ENCODE results near the gene PARVG. TPM values are rescaled to one million over a fixed set of nuclear protein-coding genes. Genes with fewer than 3 reads are reported as not detected.

The PARVG gene
- polyA plus RNA-seq, 2 of the 4 experiments (the other 2 are of a cell fraction) = not detected

DNA sequence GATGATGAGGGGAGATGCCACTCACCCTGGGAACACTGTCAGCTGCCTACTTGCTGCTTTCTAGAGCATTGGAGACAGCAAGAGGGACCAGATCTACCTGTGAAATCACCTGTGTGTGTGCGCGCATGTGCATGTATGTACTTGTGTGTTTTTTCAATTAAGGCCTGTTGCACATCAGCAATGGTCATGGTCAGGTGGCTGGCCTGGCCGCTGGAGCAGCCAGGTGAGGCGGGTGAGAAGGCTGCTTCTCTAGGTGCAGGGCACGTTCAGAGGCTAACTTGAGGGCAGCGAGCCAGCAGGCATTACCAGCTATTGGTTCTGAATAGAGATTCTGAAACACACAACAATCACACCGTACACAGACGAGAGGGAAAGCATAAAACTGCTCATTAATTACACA, 65.1 kb downstream of the PARVG start:
- H3K9me3 ChIP-seq = peaks cover 10% of the 10 kb centered on the region; the same call in 1 of the 3 replicates
- H3K4me1 ChIP-seq = no peaks in the 10 kb centered on the region
- no peak for ATAC-seq
- WGBS (ENCODE audit: missing lambda C conversion rate) = 76% methylated on average over 6 of the region's 8 CpGs
- no peak overlapping the region for H3K27ac ChIP-seq
- H3K4me3 ChIP-seq = no peak overlapping the region
- DNase-seq (ENCODE audit: low read depth in 1 of 2, low spot score in 1 of 2) = no peak
- H3K4me2 ChIP-seq = no peak overlapping the region
- POLR2A ChIA-PET = no interaction called here
- CTCF ChIA-PET = no interaction called here
- TF ChIP-seq RFX5 (IDR thresholded peaks at IDR 0.05) = no peak
- no peak for TF ChIP-seq HDAC2 (IDR thresholded peaks at IDR 0.05)
- TF ChIP-seq, protein P1, sequence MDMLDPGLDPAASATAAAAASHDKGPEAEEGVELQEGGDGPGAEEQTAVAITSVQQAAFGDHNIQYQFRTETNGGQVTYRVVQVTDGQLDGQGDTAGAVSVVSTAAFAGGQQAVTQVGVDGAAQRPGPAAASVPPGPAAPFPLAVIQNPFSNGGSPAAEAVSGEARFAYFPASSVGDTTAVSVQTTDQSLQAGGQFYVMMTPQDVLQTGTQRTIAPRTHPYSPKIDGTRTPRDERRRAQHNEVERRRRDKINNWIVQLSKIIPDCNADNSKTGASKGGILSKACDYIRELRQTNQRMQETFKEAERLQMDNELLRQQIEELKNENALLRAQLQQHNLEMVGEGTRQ (IDR thresholded peaks at IDR 0.05) = no peak
- no peak for TF ChIP-seq PHF8 (IDR thresholded peaks at IDR 0.05; ENCODE audit: borderline replicate concordance, low read depth)
- TF ChIP-seq EHMT2 (IDR thresholded peaks at IDR 0.05; ENCODE audit: low read depth) = no peak
- TF ChIP-seq, protein P2, sequence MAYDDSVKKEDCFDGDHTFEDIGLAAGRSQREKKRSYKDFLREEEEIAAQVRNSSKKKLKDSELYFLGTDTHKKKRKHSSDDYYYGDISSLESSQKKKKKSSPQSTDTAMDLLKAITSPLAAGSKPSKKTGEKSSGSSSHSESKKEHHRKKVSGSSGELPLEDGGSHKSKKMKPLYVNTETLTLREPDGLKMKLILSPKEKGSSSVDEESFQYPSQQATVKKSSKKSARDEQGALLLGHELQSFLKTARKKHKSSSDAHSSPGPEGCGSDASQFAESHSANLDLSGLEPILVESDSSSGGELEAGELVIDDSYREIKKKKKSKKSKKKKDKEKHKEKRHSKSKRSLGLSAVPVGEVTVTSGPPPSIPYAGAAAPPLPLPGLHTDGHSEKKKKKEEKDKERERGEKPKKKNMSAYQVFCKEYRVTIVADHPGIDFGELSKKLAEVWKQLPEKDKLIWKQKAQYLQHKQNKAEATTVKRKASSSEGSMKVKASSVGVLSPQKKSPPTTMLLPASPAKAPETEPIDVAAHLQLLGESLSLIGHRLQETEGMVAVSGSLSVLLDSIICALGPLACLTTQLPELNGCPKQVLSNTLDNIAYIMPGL (CRISPR knock-in tag; IDR thresholded peaks at IDR 0.05; ENCODE audit: borderline replicate concordance) = no peak
- no peak for FAIRE-seq

- no peak overlapping the region for H3K27ac ChIP-seq
- ATAC-seq (no peak), DNase-seq (ENCODE audit: low read depth in 1 of 2, low spot score in 1 of 2) (no peak), FAIRE-seq (no peak)
- no peaks in the 10 kb centered on the region for H3K4me1 ChIP-seq
- POLR2A ChIA-PET = no interaction called here
- WGBS (ENCODE audit: missing lambda C conversion rate) = 68% methylated on average over 4 of the region's 8 CpGs
- CTCF ChIA-PET = no interaction called here
- H3K4me2 ChIP-seq = no peak overlapping the region
- TF ChIP-seq MAFK (IDR thresholded peaks at IDR 0.05; ENCODE audit: partially characterized antibody) = no peak
- no peak for TF ChIP-seq HDAC2 (IDR thresholded peaks at IDR 0.05)
- no peak for TF ChIP-seq JUNB (IDR thresholded peaks at IDR 0.05)
- no peak for TF ChIP-seq CBX8 (IDR thresholded peaks at IDR 0.05)
- TF ChIP-seq JUN (IDR thresholded peaks at IDR 0.05) = no peak
- TF ChIP-seq TP53 (CRISPR knock-in tag; IDR thresholded peaks at IDR 0.05) = no peak
- TF ChIP-seq, protein P3, sequence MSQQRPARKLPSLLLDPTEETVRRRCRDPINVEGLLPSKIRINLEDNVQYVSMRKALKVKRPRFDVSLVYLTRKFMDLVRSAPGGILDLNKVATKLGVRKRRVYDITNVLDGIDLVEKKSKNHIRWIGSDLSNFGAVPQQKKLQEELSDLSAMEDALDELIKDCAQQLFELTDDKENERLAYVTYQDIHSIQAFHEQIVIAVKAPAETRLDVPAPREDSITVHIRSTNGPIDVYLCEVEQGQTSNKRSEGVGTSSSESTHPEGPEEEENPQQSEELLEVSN (IDR thresholded peaks at IDR 0.05; ENCODE audit: borderline replicate concordance, low read depth) = no peak
- TF ChIP-seq RFX5 (IDR thresholded peaks at IDR 0.05) = no peak
- TF ChIP-seq POLR2AphosphoS2 (conservative IDR thresholded peaks at IDR 0.05; ENCODE audit: low read length) = no peak
- TF ChIP-seq RNF2 (IDR thresholded peaks at IDR 0.05; ENCODE audit: borderline replicate concordance, low read depth) = no peak
- no peak for TF ChIP-seq ZFP36 (IDR thresholded peaks at IDR 0.05; ENCODE audit: borderline replicate concordance, partially characterized antibody)
- no peak for TF ChIP-seq MAX (IDR thresholded peaks at IDR 0.05)
- TF ChIP-seq FOSB (CRISPR knock-in tag; IDR thresholded peaks at IDR 0.05) = no peak
- TF ChIP-seq HES2 (IDR thresholded peaks at IDR 0.05) = no peak
- TF ChIP-seq ZC3H11A (IDR thresholded peaks at IDR 0.05) = no peak
- H3K9me3 ChIP-seq = peaks cover 10% of the 10 kb centered on the region; the same call in 1 of the 3 replicates
- H3K4me3 ChIP-seq = no peak overlapping the region
Observed at GRCh38 chr22:44246615-44247326, 66.0 kb downstream of the PARVG start.

DNA sequence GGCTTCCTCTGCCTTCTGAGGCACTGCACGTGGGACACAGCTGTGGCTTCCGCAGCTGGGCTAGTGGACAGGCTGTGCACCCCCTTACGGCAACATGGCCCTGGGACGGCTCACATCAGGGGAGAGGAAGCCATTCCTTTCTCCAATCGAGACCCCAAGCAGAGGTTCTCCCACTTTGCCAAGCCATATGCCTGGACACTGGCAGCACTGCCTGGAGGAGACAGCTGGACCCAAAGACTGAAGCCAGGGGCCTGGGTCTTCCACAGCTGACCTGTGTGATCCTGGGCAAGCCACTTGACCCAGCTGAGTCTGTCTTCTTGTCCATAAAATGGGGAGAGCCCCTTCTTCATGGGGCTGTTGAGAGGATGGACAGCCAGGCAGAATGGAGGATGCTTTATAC, 66.6 kb downstream of the PARVG start:
- ChIA-PET CTCF (no interaction called here), POLR2A (no interaction called here)
- no peak for FAIRE-seq
- WGBS (ENCODE audit: missing lambda C conversion rate) = no CpG with 5 or more reads among the region's 5 CpGs
- H3K4me3 ChIP-seq = no peak overlapping the region
- H3K27ac ChIP-seq = no peak overlapping the region
- DNase-seq (ENCODE audit: low read depth in 1 of 2, low spot score in 1 of 2) = no peak
- no peaks in the 10 kb centered on the region for H3K4me1 ChIP-seq
- TF ChIP-seq, protein P4, sequence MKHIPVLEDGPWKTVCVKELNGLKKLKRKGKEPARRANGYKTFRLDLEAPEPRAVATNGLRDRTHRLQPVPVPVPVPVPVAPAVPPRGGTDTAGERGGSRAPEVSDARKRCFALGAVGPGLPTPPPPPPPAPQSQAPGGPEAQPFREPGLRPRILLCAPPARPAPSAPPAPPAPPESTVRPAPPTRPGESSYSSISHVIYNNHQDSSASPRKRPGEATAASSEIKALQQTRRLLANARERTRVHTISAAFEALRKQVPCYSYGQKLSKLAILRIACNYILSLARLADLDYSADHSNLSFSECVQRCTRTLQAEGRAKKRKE (CRISPR knock-in tag; IDR thresholded peaks at IDR 0.05; ENCODE audit: low read depth) = no peak
- no peak for TF ChIP-seq HOXB5 (CRISPR knock-in tag; IDR thresholded peaks at IDR 0.05)
- TF ChIP-seq, protein P3 (IDR thresholded peaks at IDR 0.05; ENCODE audit: borderline replicate concordance, low read depth) = no peak
- no peak for TF ChIP-seq MAFK (IDR thresholded peaks at IDR 0.05; ENCODE audit: partially characterized antibody)
- TF ChIP-seq HES2 (IDR thresholded peaks at IDR 0.05) = no peak
- no peak for TF ChIP-seq POLR2A (IDR thresholded peaks at IDR 0.05; ENCODE audit: low read length)
- TF ChIP-seq BCL3 (IDR thresholded peaks at IDR 0.05) = no peak
- TF ChIP-seq RAD21 (conservative IDR thresholded peaks at IDR 0.05 in 1 of 2, IDR thresholded peaks at IDR 0.05 in 1 of 2) = no peak
- TF ChIP-seq MYC (IDR thresholded peaks at IDR 0.05; ENCODE audit: borderline replicate concordance, low read length) = no peak
- TF ChIP-seq HEYL (CRISPR knock-in tag; IDR thresholded peaks at IDR 0.05) = no peak
- TF ChIP-seq RCOR1 (IDR thresholded peaks at IDR 0.05; ENCODE audit: low read depth, low read length) = no peak
- TF ChIP-seq EHMT2 (IDR thresholded peaks at IDR 0.05; ENCODE audit: low read depth) = no peak
- ATAC-seq = no peak
- no peak overlapping the region for H3K4me2 ChIP-seq
- peaks cover 10% of the 10 kb centered on the region; the same call in 1 of the 3 replicates for H3K9me3 ChIP-seq

Measured in A549 (cell line).